ENCODE data around the gene IFNAR2. TPM values are rescaled to one million over a fixed set of nuclear protein-coding genes. Genes with fewer than 3 reads are reported as not detected.
A peak's percentile ranks its signal among the peaks of the same experiment; 100 is the strongest.

The IFNAR2 gene
- total and polyA plus RNA-seq, 2 experiments from 2014 or later: 16.8 to 18.2 TPM

GRCh38 chr21:33199100-33199464 lies 30.7 kb upstream of the IFNAR2 start (continued):
- TF ChIP-seq ZNF462 (CRISPR knock-in tag; IDR thresholded peaks at IDR 0.05): no peak
- no peak for TF ChIP-seq JUNB (IDR thresholded peaks at IDR 0.05; ENCODE audit: unreplicated experiment)
- TF ChIP-seq NANOG (IDR thresholded peaks at IDR 0.05; ENCODE audit: borderline replicate concordance): no peak

- Histone ChIP-seq H3K36me3 (ENCODE audit: insufficient read depth) (no peaks in the 10 kb centered on the region), H3K4me2 (no peak overlapping the region), H3K79me2 (replicated peaks; ENCODE audit: insufficient read depth) (no peaks in the 10 kb centered on the region), H3K4me1 (ENCODE audit: insufficient read depth) (peaks cover 9% of the 10 kb centered on the region; the same call in 1 of the 2 replicates), H3F3A (replicated peaks; ENCODE audit: low read depth) (no peaks in the 10 kb centered on the region), H3K4me3 (no peak overlapping the region), H2AFZ (no peak overlapping the region), H3K27ac (ENCODE audit: low read depth) (no peak overlapping the region), H4K20me1 (replicated peaks; ENCODE audit: insufficient read depth) (no peaks in the 10 kb centered on the region), H3K27me3 (ENCODE audit: insufficient read depth) (no peaks in the 10 kb centered on the region), H3K9me2 (ENCODE audit: insufficient read depth) (no peaks in the 10 kb centered on the region)
- DNase-seq (ENCODE audit: low spot score) (peak; percentile 91), ATAC-seq (peak; percentile 69)
- H3K36me3 Mint-ChIP-seq (ENCODE audit: low read depth): no peaks in the 10 kb centered on the region
- H3K9me3 Mint-ChIP-seq: no peaks in the 10 kb centered on the region
- H3K27ac Mint-ChIP-seq: peak overlapping the region; percentile 29
- TF ChIP-seq CTCF (conservative IDR thresholded peaks at IDR 0.05; ENCODE audit: low read depth in 2 of 2) (peak; percentile 86 to 90), EZH2phosphoT487 (IDR thresholded peaks at IDR 0.05; ENCODE audit: unreplicated experiment) (no peak)
- peaks cover 8% of the 10 kb centered on the region for H3K27me3 Mint-ChIP-seq (ENCODE audit: insufficient read depth, low read depth, poor library complexity)
- peaks cover 15% of the 10 kb centered on the region for H3K4me1 Mint-ChIP-seq
- no peak overlapping the region for H3K4me3 Mint-ChIP-seq
Measured at GRCh38 chr21:33199516-33200217, 30.1 kb upstream of the IFNAR2 start.
